C4-2B (cell line): Measurements from ENCODE around the gene RNF223.

Experiments
- H3K27ac ChIP-seq: fragments of 450-650 bp; 2 replicates; pipeline ENCODE4 v1.5.1; 2017
- CTCF ChIP-seq: fragments of 450-650 bp; conservative IDR thresholded peaks from 2 replicates; pipeline ENCODE4 v1.5.1; 2017; ENCODE audit warnings: mild to moderate bottlenecking
- ZFX ChIP-seq: fragments of 450-650 bp; IDR thresholded peaks from 2 replicates; pipeline ENCODE4 v1.6.1; 2017

RNF223 gene

DNA sequence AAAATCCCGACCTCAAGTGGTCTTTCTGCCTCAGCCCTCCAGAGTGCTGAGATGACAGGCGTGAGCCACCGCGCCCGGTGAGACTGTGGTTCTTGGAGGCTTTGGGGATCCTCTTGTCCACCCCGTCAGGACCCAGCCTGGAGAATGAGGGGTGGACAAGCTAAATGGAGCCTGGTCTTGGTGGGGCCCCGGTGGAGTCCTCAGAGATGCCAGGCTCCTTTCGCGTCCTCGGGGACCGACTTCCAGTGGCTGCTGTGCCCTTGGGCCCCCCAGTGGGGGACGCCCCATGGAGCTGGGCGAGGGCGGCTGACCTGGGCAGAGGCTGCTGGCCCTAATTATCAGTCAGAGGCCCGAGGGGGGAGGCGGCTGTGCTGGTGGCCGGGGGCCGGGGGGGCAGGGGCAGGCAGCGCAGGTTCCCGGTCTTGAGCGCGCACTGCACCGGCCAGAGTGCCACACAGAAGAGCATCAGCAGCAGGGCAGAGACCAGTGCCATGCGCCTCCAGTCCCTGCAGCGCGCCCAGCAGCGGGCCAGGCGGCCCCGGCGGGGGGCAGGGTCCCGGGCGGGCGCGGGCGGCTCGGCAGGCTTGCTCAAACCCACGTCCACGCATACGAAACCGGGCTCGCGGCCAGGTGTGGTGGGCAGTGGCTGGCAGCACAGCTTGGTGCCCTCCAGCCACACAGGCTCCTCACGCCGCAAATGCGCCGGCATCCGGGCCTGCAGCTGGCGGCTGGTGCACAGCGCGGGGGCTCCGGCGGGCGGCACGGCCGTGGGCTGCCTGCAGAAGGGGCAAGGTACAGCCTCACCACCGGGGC lies 2.4 kb downstream of the RNF223 start:
- no peak overlapping the region for H3K27ac ChIP-seq
- no peak for TF ChIP-seq ZFX
- no peak for TF ChIP-seq CTCF

DNA sequence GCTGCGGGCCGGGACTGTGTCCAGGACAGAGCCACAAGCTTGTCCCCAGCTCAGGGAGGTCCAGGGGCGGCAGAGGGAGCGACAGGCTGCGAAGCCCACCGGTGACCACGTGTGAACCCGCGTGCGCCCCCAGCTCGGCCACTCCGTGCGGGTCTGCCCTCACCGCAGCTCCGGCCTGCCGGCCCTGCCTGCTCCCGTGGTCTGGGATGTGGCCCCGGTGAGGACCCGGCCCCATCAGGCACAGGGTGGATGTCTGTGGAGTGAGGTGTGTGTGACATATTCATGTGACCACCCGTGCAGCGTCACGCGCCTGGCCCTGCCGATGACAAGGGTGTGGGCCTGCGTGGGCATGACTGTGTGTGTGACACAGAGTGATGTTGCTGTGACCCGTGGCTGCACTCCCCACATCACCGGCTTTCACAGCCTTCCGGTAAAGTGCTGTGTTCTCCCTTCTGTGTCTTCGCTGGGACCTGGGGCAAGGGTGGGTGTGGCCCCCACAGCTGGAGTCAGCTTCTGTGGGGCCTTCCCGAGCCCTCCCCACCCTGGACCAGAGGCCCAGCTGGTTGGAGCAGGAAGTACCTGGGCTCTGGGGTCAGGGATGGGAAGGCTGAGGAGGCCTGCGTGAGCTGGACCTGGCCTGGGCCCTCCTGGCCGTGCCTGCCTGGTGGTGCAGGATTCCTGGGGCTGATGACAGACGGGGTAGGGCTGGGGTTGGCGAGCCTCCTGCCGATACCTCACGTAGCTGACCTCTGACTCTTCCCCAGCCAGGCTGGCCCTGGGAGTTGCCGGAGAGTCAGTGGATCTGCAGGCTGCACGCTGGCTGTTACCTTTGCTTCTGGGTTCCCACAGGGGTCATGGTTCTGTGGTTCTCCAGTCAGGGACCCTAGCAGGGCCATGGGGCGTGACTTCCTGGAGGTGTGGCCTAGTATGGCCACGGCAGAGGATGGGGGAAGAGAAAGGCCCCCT lies 4.1 kb downstream of the RNF223 start:
- peak overlapping the region; percentile 75 for H3K27ac ChIP-seq
- TF ChIP-seq ZFX (no peak), CTCF (no peak)

GRCh38 chr1:1069056-1069710 lies 4.9 kb downstream of the RNF223 start:
- H3K27ac ChIP-seq: peak overlapping the region; percentile 75
- no peak for TF ChIP-seq ZFX
- TF ChIP-seq CTCF: no peak

DNA sequence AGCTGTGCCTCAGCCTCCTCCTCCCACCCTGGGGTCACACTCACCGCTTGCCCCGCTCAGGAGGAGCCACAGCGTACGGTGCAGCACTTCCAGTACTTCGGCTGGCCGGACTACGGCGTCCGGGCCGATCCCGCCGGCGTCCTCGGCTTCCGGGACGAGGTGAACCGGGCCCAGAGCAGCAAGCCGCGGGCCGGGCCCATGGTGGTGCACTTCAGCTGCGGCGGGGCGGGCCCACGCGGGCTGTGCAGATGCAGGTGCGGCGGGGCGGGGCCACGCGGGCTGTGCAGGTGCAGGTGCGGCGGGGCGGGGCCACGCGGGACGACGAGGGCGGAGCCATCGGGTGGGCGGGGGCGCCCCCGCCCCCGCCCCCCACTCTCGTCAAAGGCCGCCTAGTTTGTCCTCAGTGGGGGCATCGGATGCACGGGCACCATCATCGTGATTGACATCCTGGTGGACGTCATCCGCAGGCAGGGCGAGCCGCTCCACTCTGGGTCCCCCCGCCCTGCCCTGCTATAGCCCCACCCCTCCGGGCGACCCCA lies 5.5 kb downstream of the RNF223 start:
- TF ChIP-seq ZFX: no peak
- TF ChIP-seq CTCF: no peak
- H3K27ac ChIP-seq: peak overlapping the region; percentile 75

DNA sequence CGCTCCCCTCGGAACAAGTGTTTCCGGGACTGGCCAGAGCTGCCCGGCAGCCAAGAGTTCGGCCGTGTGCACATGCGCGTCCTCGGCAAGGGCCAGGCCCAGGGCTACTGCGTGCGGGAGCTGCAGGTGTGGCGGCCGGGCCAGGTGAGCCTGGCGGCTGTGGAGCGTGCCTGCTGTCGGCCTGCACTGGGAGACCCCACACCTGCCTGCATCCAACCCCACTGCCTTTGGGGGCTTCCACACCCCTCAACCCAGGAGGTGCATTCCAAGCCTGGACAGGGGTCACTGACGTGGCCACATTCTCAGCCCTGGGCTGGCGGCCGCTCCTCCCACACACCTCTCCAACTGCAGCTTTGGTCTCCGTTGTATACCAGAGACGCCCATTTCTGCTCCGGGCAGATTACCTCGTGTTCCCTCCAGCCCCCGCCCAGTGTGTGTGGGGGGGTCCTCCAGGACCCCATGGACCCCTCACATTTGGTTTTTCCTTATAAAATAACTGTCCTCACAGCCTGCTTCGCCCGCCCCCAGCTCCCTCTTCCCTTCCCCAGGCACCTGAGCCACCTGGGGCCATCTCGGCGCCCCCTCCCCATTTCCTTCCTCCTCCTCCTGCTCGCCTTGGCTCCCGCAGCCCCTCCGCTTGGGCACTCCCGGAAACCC lies 6.1 kb downstream of the RNF223 start:
- peak overlapping the region; percentile 75 for H3K27ac ChIP-seq
- no peak for TF ChIP-seq CTCF
- TF ChIP-seq ZFX: no peak; the same call in 1 of the 2 replicates

- TF ChIP-seq CTCF: no peak
- TF ChIP-seq ZFX: 0 out of 2 replicates have a peak, but pooled peaks have one; percentile 38
- H3K27ac ChIP-seq: peak overlapping the region; percentile 75
Observed at GRCh38 chr1:1067284-1067859, 6.7 kb downstream of the RNF223 start.
